ENCODE results near the gene REEP3. TPM values are rescaled to one million over a fixed set of nuclear protein-coding genes. Genes with fewer than 3 reads are reported as not detected.

The REEP3 gene
- total RNA-seq, 1 donor from 2014 or later = 33.2 TPM

GRCh38 chr10:63539377-63539776 lies 18.2 kb downstream of the REEP3 start:
- no peaks in the 10 kb centered on the region for H3K9me3 Mint-ChIP-seq (ENCODE audit: low read depth)
- peaks cover 7% of the 10 kb centered on the region for H3K4me1 Mint-ChIP-seq (ENCODE audit: low read depth)
- no peak overlapping the region for H3K4me3 Mint-ChIP-seq (ENCODE audit: low read depth)
- no peaks in the 10 kb centered on the region for H3K36me3 Mint-ChIP-seq (ENCODE audit: insufficient read depth)
- H3K27ac Mint-ChIP-seq = no peak overlapping the region
- no peaks in the 10 kb centered on the region for H3K27me3 Mint-ChIP-seq
- no peak for TF ChIP-seq CTCF (IDR thresholded peaks at IDR 0.05; ENCODE audit: unreplicated experiment)
- no peak for DNase-seq (ENCODE audit: low spot score, unreplicated experiment)

DNA sequence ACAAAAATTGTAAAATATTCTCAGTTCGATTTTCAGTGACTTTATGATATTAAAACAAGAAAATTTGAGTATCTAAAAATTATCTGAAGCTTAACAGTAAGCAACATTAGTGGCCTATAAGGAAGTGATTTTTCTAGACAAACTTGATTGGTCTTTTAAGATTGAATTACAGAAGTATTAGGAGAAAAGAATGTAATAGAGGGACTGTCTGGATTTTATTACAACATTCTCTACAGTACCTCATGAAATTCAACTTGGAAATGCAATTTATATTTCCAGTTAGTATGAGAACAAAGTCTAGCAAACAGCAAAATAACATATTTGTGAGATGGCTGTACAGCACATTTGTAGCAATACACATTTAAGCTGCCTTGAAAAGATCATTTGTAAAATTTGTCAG lies 18.8 kb downstream of the REEP3 start:
- Mint-ChIP-seq H3K36me3 (ENCODE audit: insufficient read depth) (no peaks in the 10 kb centered on the region), H3K9me3 (ENCODE audit: low read depth) (no peaks in the 10 kb centered on the region), H3K4me1 (ENCODE audit: low read depth) (peaks cover 8% of the 10 kb centered on the region), H3K4me3 (ENCODE audit: low read depth) (no peak overlapping the region), H3K27ac (no peak overlapping the region), H3K27me3 (no peaks in the 10 kb centered on the region)
- DNase-seq (ENCODE audit: low spot score, unreplicated experiment) = no peak
- TF ChIP-seq CTCF (IDR thresholded peaks at IDR 0.05; ENCODE audit: unreplicated experiment) = no peak

DNA sequence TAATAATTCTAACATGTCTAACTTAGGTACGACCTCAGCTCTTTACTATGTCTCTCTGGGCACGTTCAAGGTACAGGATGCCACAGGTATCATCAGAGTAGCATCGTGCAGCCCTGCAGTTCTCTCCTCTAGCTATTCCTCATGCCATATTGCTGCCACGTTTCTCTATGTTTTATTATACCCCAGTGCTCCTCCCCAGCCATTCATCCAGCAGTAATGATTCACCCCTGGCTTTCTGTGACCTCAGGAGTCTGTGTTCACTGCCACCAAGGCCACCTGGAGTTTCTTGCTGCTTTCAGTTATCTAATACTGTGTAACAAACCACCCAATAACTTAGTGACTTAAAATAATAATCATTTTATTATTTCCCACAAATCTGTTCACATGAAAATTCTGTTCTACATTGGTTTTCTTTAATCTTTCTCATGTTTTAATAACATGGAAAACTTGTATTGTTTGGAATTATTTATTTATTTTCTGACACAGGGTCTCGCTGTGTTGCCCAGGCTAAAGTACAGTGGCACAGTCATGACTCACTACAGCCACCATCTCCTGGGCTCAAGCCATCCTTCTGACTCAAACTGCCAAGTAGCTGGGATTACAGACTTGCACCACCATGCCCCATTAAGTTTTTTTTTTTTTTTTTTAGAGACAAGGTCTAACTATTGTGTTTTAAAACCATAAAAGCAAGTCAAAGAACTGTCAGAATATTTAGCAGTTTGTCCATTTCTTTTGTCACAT lies 21.8 kb downstream of the REEP3 start:
- TF ChIP-seq CTCF (IDR thresholded peaks at IDR 0.05; ENCODE audit: unreplicated experiment) = no peak
- Mint-ChIP-seq H3K4me1 (ENCODE audit: low read depth) (peaks cover 8% of the 10 kb centered on the region), H3K9me3 (ENCODE audit: low read depth) (no peaks in the 10 kb centered on the region), H3K27ac (no peak overlapping the region), H3K4me3 (ENCODE audit: low read depth) (no peak overlapping the region), H3K36me3 (ENCODE audit: insufficient read depth) (peaks cover 6% of the 10 kb centered on the region), H3K27me3 (no peaks in the 10 kb centered on the region)
- no peak for DNase-seq (ENCODE audit: low spot score, unreplicated experiment)

DNA sequence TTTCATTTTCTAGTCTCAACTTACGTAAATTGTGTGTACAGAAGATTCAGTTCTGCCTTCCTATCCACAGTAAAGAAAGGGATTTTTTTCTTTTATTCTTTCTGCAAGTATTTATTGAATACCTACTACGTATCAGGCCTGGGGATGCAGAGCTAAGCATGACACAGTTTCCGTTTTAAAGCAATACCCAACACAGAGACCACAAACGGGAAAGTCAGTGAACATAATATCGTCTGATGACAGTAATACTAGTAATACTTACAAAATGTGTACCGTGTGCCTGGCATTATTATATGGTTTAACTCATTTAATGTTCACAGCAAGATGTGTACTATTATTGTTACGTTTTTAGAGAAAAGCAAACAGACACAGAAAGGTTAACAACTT lies 22.4 kb downstream of the REEP3 start:
- no peak for TF ChIP-seq CTCF (IDR thresholded peaks at IDR 0.05; ENCODE audit: unreplicated experiment)
- Mint-ChIP-seq H3K4me3 (ENCODE audit: low read depth) (no peak overlapping the region), H3K9me3 (ENCODE audit: low read depth) (no peaks in the 10 kb centered on the region), H3K36me3 (ENCODE audit: insufficient read depth) (peaks cover 6% of the 10 kb centered on the region), H3K27ac (no peak overlapping the region), H3K27me3 (no peaks in the 10 kb centered on the region), H3K4me1 (ENCODE audit: low read depth) (peaks cover 8% of the 10 kb centered on the region)
- DNase-seq (ENCODE audit: low spot score, unreplicated experiment) = no peak

- TF ChIP-seq CTCF (IDR thresholded peaks at IDR 0.05; ENCODE audit: unreplicated experiment) = no peak
- Mint-ChIP-seq H3K4me1 (ENCODE audit: low read depth) (peaks cover 8% of the 10 kb centered on the region), H3K27ac (no peak overlapping the region), H3K4me3 (ENCODE audit: low read depth) (no peak overlapping the region), H3K27me3 (no peaks in the 10 kb centered on the region), H3K9me3 (ENCODE audit: low read depth) (no peaks in the 10 kb centered on the region), H3K36me3 (ENCODE audit: insufficient read depth) (peaks cover 6% of the 10 kb centered on the region)
- no peak for DNase-seq (ENCODE audit: low spot score, unreplicated experiment)
Observed at GRCh38 chr10:63544418-63544817, 23.2 kb downstream of the REEP3 start.

Measured in progenitor cell of endocrine pancreas (in vitro differentiated cells).